VCaP (cell line): Measurements from ENCODE around the gene NRN1.

Experiments used
- H3K27ac ChIP-seq: fragments of 450-650 bp; 2 replicates; pipeline ENCODE4 v1.5.1; 2017
- CTCF ChIP-seq: fragments of 450-650 bp; conservative IDR thresholded peaks from 2 replicates; pipeline ENCODE4 v1.5.1; 2017; ENCODE audit warnings: mild to moderate bottlenecking, moderate library complexity

Gene NRN1

GRCh38 chr6:5995658-5995948 is 11.1 kb downstream of the NRN1 start:
- H3K27ac ChIP-seq, result no peak overlapping the region
- no peak for TF ChIP-seq CTCF

- no peak overlapping the region for H3K27ac ChIP-seq
- no peak for TF ChIP-seq CTCF
These were observed 11.6 kb downstream of the NRN1 start for GRCh38 chr6:5994999-5995657.

GRCh38 chr6:5994234-5994998 is 12.3 kb downstream of the NRN1 start:
- H3K27ac ChIP-seq, result no peak overlapping the region
- no peak for TF ChIP-seq CTCF

GRCh38 chr6:5992551-5993225 is 14.0 kb downstream of the NRN1 start:
- TF ChIP-seq CTCF, result no peak
- H3K27ac ChIP-seq, result no peak overlapping the region

GRCh38 chr6:5990786-5991185 is 15.9 kb downstream of the NRN1 start:
- no peak overlapping the region for H3K27ac ChIP-seq
- no peak for TF ChIP-seq CTCF

- no peak for TF ChIP-seq CTCF
- H3K27ac ChIP-seq, result no peak overlapping the region
These were observed 17.5 kb downstream of the NRN1 start for GRCh38 chr6:5989141-5989723.

- no peak overlapping the region for H3K27ac ChIP-seq
- TF ChIP-seq CTCF, result no peak
These were observed 19.9 kb downstream of the NRN1 start for GRCh38 chr6:5986861-5987260.
